Mesenchymal stem cell (in vitro differentiated cells and primary cell): ENCODE results near the gene SOX18.

Source experiments
- DNase-seq: peaks from one replicate; pipeline ENCODE4 v3.0.0-alpha.2; 2013
- H2AFZ ChIP-seq: one replicate; pipeline ENCODE4 v1.6.1; 2013; ENCODE audit warnings: low read depth, mild to moderate bottlenecking, control low read depth, inconsistent platforms, low read length, moderate library complexity
- H2AK5ac ChIP-seq: 2 replicates; pipeline ENCODE4 v1.6.1; 2013; ENCODE audit warnings: low read length, moderate library complexity, mild to moderate bottlenecking, inconsistent platforms; ENCODE audit not compliant: severe bottlenecking
- H2BK120ac ChIP-seq: one replicate; pipeline ENCODE4 v1.6.1; 2013; ENCODE audit warnings: low read depth, mild to moderate bottlenecking, inconsistent platforms, low read length, moderate library complexity
- H2BK12ac ChIP-seq, 2 experiments: one replicate each; pipeline ENCODE4 v1.6.1; 2013; ENCODE audit warnings: inconsistent platforms in 2 of 2, low read length in 2 of 2, mild to moderate bottlenecking in 2 of 2, moderate library complexity in 2 of 2, control low read depth in 1 of 2
- H2BK15ac ChIP-seq: one replicate; pipeline ENCODE4 v1.6.1; 2013; ENCODE audit warnings: mild to moderate bottlenecking, low read depth, inconsistent platforms; ENCODE audit not compliant: poor library complexity, severe bottlenecking
- H2BK5ac ChIP-seq: 2 replicates; pipeline ENCODE4 v1.6.1; 2013; ENCODE audit warnings: low read depth, mild to moderate bottlenecking, low read length, control low read depth, inconsistent platforms; ENCODE audit not compliant: poor library complexity, severe bottlenecking
- H3K14ac ChIP-seq, 2 experiments: one replicate each; pipeline ENCODE4 v1.6.1; 2013; ENCODE audit warnings: inconsistent platforms in 2 of 2, low read length in 2 of 2, control low read depth in 1 of 2, mild to moderate bottlenecking in 1 of 2, moderate library complexity in 1 of 2
- H3K18ac ChIP-seq, 2 experiments: one replicate each; pipeline ENCODE4 v1.6.1; 2013; ENCODE audit warnings: inconsistent platforms in 2 of 2, low read length in 2 of 2, control low read depth in 1 of 2, low read depth in 1 of 2, mild to moderate bottlenecking in 1 of 2
- H3K23ac ChIP-seq, 2 experiments: one replicate each; pipeline ENCODE4 v1.6.1; 2013; ENCODE audit warnings: inconsistent platforms in 2 of 2, low read length in 2 of 2, mild to moderate bottlenecking in 2 of 2, moderate library complexity in 2 of 2, control low read depth in 1 of 2
- H3K27ac ChIP-seq: 2 replicates; pipeline ENCODE4 v1.5.1; 2013; ENCODE audit warnings: mild to moderate bottlenecking, moderate library complexity, low read length, control low read depth, inconsistent platforms; ENCODE audit not compliant: poor library complexity, severe bottlenecking
- H3K27me3 ChIP-seq, 2 experiments: 2 replicates each; pipeline versions ENCODE4 v1.6.1 to v1.7.0; 2013; ENCODE audit warnings: low read length in 2 of 2, mild to moderate bottlenecking in 2 of 2, moderate library complexity in 2 of 2, control low read depth in 1 of 2, inconsistent platforms in 1 of 2; ENCODE audit not compliant: control insufficient read depth in 1 of 2, insufficient read depth in 1 of 2
- H3K36me3 ChIP-seq, 2 experiments: 2 replicates each; pipeline versions ENCODE4 v1.6.1 to v1.7.0; 2013; ENCODE audit warnings: low read length in 2 of 2, control low read depth in 1 of 2, inconsistent platforms in 1 of 2, low read depth in 1 of 2, mild to moderate bottlenecking in 1 of 2; ENCODE audit not compliant: insufficient read depth in 2 of 2, control insufficient read depth in 1 of 2
- H3K4ac ChIP-seq, 2 experiments: one replicate each; pipeline ENCODE4 v1.6.1; 2013; ENCODE audit warnings: inconsistent platforms in 2 of 2, low read length in 2 of 2, mild to moderate bottlenecking in 2 of 2, moderate library complexity in 2 of 2, control low read depth in 1 of 2, low read depth in 1 of 2
- H3K4me1 ChIP-seq: 2 replicates; pipeline ENCODE4 v1.6.1; 2013; ENCODE audit warnings: low read depth, low read length, control low read depth; ENCODE audit not compliant: control insufficient read depth, insufficient read depth
- H3K4me2 ChIP-seq: 2 replicates; pipeline ENCODE4 v1.6.1; 2013; ENCODE audit warnings: low read length, mild to moderate bottlenecking, inconsistent platforms; ENCODE audit not compliant: poor library complexity, severe bottlenecking
- H3K4me3 ChIP-seq, 2 experiments: 2 replicates each; pipeline versions ENCODE4 v1.5.1 to v1.7.0; 2013; ENCODE audit warnings: low read length in 2 of 2, mild to moderate bottlenecking in 2 of 2, control low read depth in 1 of 2, low read depth in 1 of 2; ENCODE audit not compliant: insufficient read depth in 1 of 2
- H3K79me1 ChIP-seq: replicated peaks from 2 replicates; pipeline ENCODE4 v1.6.1; 2013; ENCODE audit warnings: mild to moderate bottlenecking, control low read depth, low read length, inconsistent platforms; ENCODE audit not compliant: poor library complexity, severe bottlenecking
- H3K9ac ChIP-seq: 2 replicates; pipeline ENCODE4 v1.7.0; 2013; ENCODE audit warnings: mild to moderate bottlenecking, low read length, moderate library complexity
- H3K9me3 ChIP-seq: 2 replicates; pipeline ENCODE4 v1.7.0; 2013; ENCODE audit warnings: mild to moderate bottlenecking, low read length; ENCODE audit not compliant: control insufficient read depth
- H4K8ac ChIP-seq: one replicate; pipeline ENCODE4 v1.6.1; 2013; ENCODE audit warnings: inconsistent platforms, mild to moderate bottlenecking, low read length, moderate library complexity
- H4K91ac ChIP-seq: one replicate; pipeline ENCODE4 v1.6.1; 2013; ENCODE audit warnings: mild to moderate bottlenecking, low read length, inconsistent platforms
- WGBS: methylation state at CpG from one replicate; pipeline ENCODE4 v1.1.7; 2013; ENCODE audit warnings: mixed read lengths; 5-methylcytosine and 5-hydroxymethylcytosine counted together

Gene SOX18

GRCh38 chr20:64006490-64006889 lies 42.9 kb downstream of the SOX18 start:
- Histone ChIP-seq H3K27ac (no peak overlapping the region), H3K36me3 (peaks cover 78 to 81% of the 10 kb centered on the region in 2 experiments), H3K4me2 (no peak overlapping the region), H2BK15ac (no peak overlapping the region), H3K18ac (no peak overlapping the region), H3K4me3 (no peak overlapping the region), H2BK12ac (no peak overlapping the region), H3K9me3 (no peaks in the 10 kb centered on the region), H3K27me3 (no peaks in the 10 kb centered on the region), H3K79me1 (peaks cover 40% of the 10 kb centered on the region), H3K4ac (no peak overlapping the region), H2BK5ac (no peak overlapping the region), H4K91ac (no peak overlapping the region), H3K4me1 (peaks cover 19% of the 10 kb centered on the region), H2AK5ac (no peak overlapping the region), H2AFZ (no peak overlapping the region), H2BK120ac (no peak overlapping the region), H3K14ac (no peak overlapping the region), H3K9ac (no peak overlapping the region), H3K23ac (no peak overlapping the region), H4K8ac (no peak overlapping the region)
- no peak for DNase-seq
- WGBS, result 98% methylated on average over 10 of the region's 10 CpGs

- H3K14ac ChIP-seq, result no peak overlapping the region
- no peak overlapping the region for H2BK120ac ChIP-seq
- H4K8ac ChIP-seq, result no peak overlapping the region
- DNase-seq, result peak; percentile 5
- 92% methylated on average over 6 of the region's 6 CpGs for WGBS
- no peak overlapping the region for H4K91ac ChIP-seq
- H2BK5ac ChIP-seq, result no peak overlapping the region
- no peak overlapping the region for H2AK5ac ChIP-seq
- no peak overlapping the region for H3K4ac ChIP-seq
- peaks cover 10% of the 10 kb centered on the region for H3K4me1 ChIP-seq
- H2BK15ac ChIP-seq, result no peak overlapping the region
- H3K36me3 ChIP-seq, result peaks cover 76 to 82% of the 10 kb centered on the region in 2 experiments
- H3K4me3 ChIP-seq, result no peak overlapping the region
- H3K23ac ChIP-seq, result no peak overlapping the region
- no peak overlapping the region for H3K27ac ChIP-seq
- H2BK12ac ChIP-seq, result no peak overlapping the region
- H3K18ac ChIP-seq, result no peak overlapping the region
- H3K9ac ChIP-seq, result no peak overlapping the region
- H3K79me1 ChIP-seq, result peaks cover 39% of the 10 kb centered on the region
- no peaks in the 10 kb centered on the region for H3K27me3 ChIP-seq
- H3K9me3 ChIP-seq, result no peaks in the 10 kb centered on the region
- H2AFZ ChIP-seq, result no peak overlapping the region
- H3K4me2 ChIP-seq, result no peak overlapping the region
Measured at GRCh38 chr20:64005394-64005793, 44.0 kb downstream of the SOX18 start.

- no peak for DNase-seq
Measured at GRCh38 chr20:64003960-64004725, 45.3 kb downstream of the SOX18 start.

DNA sequence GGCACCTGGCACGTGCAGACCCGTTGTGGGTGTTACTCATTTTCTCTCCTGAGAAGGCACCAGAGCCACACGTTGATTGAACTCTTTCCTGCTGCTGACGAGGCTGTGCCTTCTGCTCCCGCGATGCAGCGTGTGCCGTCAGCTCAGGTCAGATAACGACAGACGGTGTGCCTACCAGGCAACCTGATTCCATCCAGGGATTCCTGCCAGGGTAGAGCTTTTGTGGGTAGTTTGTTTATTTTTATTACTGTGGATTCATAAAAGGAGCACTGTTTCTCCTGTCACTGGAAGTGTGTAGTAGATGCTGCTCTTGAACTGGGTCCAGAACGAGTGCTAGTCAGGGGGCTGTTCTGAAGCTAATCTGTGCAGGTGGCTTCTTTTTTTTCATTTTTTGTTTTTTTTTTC lies 47.8 kb downstream of the SOX18 start:
- Histone ChIP-seq H3K79me1 (peaks cover 30% of the 10 kb centered on the region), H2AFZ (no peak overlapping the region), H3K9me3 (no peaks in the 10 kb centered on the region), H2BK12ac (no peak overlapping the region), H2BK120ac (no peak overlapping the region), H3K18ac (no peak overlapping the region), H3K4me1 (peaks cover 2% of the 10 kb centered on the region), H2AK5ac (no peak overlapping the region), H3K4me2 (no peak overlapping the region), H3K23ac (no peak overlapping the region), H3K14ac (no peak overlapping the region), H3K9ac (no peak overlapping the region), H2BK5ac (no peak overlapping the region), H3K27me3 (no peaks in the 10 kb centered on the region), H2BK15ac (no peak overlapping the region), H3K27ac (no peak overlapping the region), H3K36me3 (peaks cover 74 to 80% of the 10 kb centered on the region in 2 experiments), H4K8ac (no peak overlapping the region), H3K4me3 (no peak overlapping the region), H4K91ac (no peak overlapping the region), H3K4ac (no peak overlapping the region)
- WGBS, result 93% methylated on average over 11 of the region's 11 CpGs
- DNase-seq, result no peak

More at GRCh38 chr20:64003960-64004725, 45.3 kb downstream of the SOX18 start:
- Histone ChIP-seq H3K36me3 (peaks cover 76 to 84% of the 10 kb centered on the region in 2 experiments), H2AFZ (no peak overlapping the region), H3K4ac (no peak overlapping the region), H4K8ac (no peak overlapping the region), H3K79me1 (peaks cover 39% of the 10 kb centered on the region), H3K18ac (no peak overlapping the region), H3K9me3 (no peaks in the 10 kb centered on the region), H2BK5ac (no peak overlapping the region), H3K4me3 (no peak overlapping the region), H2BK120ac (no peak overlapping the region), H4K91ac (no peak overlapping the region), H3K14ac (no peak overlapping the region), H3K9ac (no peak overlapping the region), H3K23ac (no peak overlapping the region), H3K27me3 (no peaks in the 10 kb centered on the region), H2AK5ac (no peak overlapping the region), H2BK15ac (no peak overlapping the region), H3K4me2 (no peak overlapping the region), H3K4me1 (peaks cover 4% of the 10 kb centered on the region), H2BK12ac (no peak overlapping the region), H3K27ac (no peak overlapping the region)
- 86% methylated on average over 7 of the region's 7 CpGs for WGBS
